Activated naive CD8-positive, alpha-beta T cell treated with anti-CD3 and anti-CD28 coated beads for 36 hours (primary cell): Measurements from ENCODE around the gene ANKRD24. TPM values are rescaled to one million over a fixed set of nuclear protein-coding genes. Genes with fewer than 3 reads are reported as not detected.
A peak's percentile ranks its signal among the peaks of the same experiment; 100 is the strongest.
"Not testable (repeated sequence)": the region's sequence is repeated elsewhere in the genome, so short reads cannot be mapped to it uniquely, and the experiment has no call there.

ENCODE experiments used
- DNase-seq: peaks from one replicate; pipeline ENCODE4 v3.0.0; 2021
- H3K27ac Mint-ChIP-seq: one replicate; pipeline ENCODE4 v1.8.0; 2022; ENCODE audit warnings: mild to moderate bottlenecking, moderate library complexity, mixed read lengths
- H3K27me3 Mint-ChIP-seq: one replicate; pipeline ENCODE4 v1.8.0; 2022; ENCODE audit warnings: mild to moderate bottlenecking, mixed read lengths
- H3K36me3 Mint-ChIP-seq: one replicate; pipeline ENCODE4 v1.8.0; 2021; ENCODE audit warnings: mild to moderate bottlenecking, mixed read lengths
- H3K4me1 Mint-ChIP-seq: one replicate; pipeline ENCODE4 v1.8.0; 2021; ENCODE audit warnings: mixed read lengths
- H3K4me3 Mint-ChIP-seq: one replicate; pipeline ENCODE4 v1.8.0; 2022; ENCODE audit warnings: mild to moderate bottlenecking, moderate library complexity, mixed read lengths
- H3K9me3 Mint-ChIP-seq: one replicate; pipeline ENCODE4 v1.8.0; 2022; ENCODE audit warnings: mixed read lengths
- total RNA-seq, 2 experiments: library from RNA; stranded (reverse); gene quantifications; one replicate each; pipeline ENCODE4 v1.2.3, GENCODE V29; 2021

ANKRD24 gene
- total RNA-seq, 2 experiments from 2014 or later = 1.6 TPM

DNA sequence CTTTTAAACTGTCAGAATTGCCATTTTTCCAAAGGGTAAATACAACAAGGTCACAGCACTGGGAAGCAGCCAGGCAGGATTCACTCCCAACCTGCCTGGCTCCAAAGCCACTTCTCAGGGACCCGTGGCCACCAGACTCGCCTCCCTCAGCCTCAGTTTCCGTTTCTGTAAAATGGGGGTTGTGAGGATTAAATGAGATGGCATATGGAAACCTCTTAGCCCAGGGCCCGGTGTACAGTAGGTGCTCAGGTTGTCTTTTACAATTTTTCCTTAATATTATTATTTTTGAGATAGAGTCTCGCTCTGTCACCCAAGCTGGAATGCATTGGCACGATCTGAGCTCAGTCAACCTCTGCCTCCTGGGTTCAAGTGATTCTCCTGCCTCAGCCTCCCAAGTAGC lies 74.5 kb downstream of the ANKRD24 start:
- no peak overlapping the region for H3K27ac Mint-ChIP-seq
- H3K4me3 Mint-ChIP-seq = no peak overlapping the region
- H3K9me3 Mint-ChIP-seq = no peaks in the 10 kb centered on the region
- no peaks in the 10 kb centered on the region for H3K27me3 Mint-ChIP-seq
- no peaks in the 10 kb centered on the region for H3K4me1 Mint-ChIP-seq
- no peak for DNase-seq
- peaks cover 52% of the 10 kb centered on the region for H3K36me3 Mint-ChIP-seq

DNA sequence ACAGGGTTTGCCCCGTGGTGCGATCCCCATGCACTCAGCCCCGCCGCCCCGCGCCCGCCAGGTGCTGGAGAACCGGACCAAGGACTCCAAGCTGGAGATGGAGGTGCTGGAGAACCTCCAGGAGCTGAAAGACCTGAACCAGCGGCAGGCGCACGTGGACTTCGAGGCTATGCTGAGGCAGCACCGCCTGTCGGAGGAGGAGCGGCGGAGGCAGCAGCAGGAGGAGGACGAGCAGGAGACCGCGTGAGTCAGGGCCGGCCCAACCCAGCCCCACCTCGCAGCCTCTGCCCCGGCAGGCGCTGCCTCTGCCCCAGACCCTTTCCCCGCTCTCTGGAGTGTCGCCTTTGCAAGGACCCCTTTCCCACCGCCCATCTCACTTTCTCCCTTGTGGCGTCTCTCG lies 75.7 kb downstream of the ANKRD24 start:
- Mint-ChIP-seq H3K4me1 (no peaks in the 10 kb centered on the region), H3K9me3 (no peaks in the 10 kb centered on the region), H3K27ac (no peak overlapping the region), H3K36me3 (peaks cover 44% of the 10 kb centered on the region), H3K4me3 (no peak overlapping the region), H3K27me3 (no peaks in the 10 kb centered on the region)
- no peak for DNase-seq

DNA sequence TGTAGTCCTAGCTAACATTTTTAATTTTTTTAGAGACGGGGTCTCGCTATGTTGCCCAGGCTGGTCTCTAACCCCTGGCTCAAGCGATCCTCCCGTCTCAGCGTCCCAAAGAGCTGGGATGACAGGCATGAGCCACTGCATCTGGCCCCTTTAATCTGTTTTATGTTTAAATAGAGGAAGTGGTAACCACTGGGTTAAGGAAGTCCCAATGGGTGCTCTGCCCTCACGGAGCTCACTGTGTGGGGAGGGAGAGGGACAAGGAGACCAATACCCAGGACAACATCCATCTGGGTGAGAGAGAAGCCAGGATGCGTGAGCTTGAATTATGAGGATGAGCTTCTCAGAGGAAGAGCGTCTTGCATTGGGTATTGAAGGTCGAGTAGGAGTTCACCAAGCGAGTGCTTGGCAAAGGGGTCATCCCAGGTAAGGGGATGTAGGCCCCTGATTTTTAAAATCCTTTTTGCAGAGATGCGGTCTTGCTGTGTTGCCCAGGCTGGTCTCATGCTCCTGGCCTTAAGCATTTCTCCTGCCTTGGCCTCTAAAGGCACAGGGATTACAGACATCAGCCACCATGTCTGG lies 78.2 kb downstream of the ANKRD24 start:
- Mint-ChIP-seq H3K4me1 (peaks cover 13% of the 10 kb centered on the region), H3K36me3 (peaks cover 37% of the 10 kb centered on the region)

DNA sequence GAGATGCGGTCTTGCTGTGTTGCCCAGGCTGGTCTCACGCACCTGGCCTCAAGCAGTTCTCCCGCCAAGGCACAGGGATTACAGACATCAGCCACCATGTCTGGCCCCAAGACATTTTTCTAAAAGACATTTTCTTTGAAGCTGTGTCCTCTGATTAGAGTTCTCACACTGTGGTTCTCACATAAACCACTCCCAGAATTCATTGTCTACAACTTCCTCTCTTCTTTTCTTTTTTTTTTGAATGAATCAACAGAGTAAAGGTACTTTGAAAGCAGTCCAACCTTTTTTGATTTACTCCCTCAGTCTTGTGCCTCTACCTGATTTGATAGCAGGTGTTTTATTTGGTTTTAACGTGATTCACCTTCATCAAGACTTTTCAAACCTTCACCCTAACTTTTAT lies 82.3 kb downstream of the ANKRD24 start:
- Mint-ChIP-seq H3K9me3 (no peaks in the 10 kb centered on the region), H3K36me3 (peaks cover 36% of the 10 kb centered on the region), H3K27ac (peak overlapping the region; percentile 67), H3K27me3 (no peaks in the 10 kb centered on the region), H3K4me3 (no peak overlapping the region), H3K4me1 (peaks cover 21% of the 10 kb centered on the region)
- DNase-seq = no peak

More for the DNA sequence above, 78.2 kb downstream of the ANKRD24 start:
- Mint-ChIP-seq H3K9me3 (no peaks in the 10 kb centered on the region), H3K27me3 (no peaks in the 10 kb centered on the region), H3K4me3 (no peak overlapping the region), H3K27ac (no peak overlapping the region)
- DNase-seq = no peak

DNA sequence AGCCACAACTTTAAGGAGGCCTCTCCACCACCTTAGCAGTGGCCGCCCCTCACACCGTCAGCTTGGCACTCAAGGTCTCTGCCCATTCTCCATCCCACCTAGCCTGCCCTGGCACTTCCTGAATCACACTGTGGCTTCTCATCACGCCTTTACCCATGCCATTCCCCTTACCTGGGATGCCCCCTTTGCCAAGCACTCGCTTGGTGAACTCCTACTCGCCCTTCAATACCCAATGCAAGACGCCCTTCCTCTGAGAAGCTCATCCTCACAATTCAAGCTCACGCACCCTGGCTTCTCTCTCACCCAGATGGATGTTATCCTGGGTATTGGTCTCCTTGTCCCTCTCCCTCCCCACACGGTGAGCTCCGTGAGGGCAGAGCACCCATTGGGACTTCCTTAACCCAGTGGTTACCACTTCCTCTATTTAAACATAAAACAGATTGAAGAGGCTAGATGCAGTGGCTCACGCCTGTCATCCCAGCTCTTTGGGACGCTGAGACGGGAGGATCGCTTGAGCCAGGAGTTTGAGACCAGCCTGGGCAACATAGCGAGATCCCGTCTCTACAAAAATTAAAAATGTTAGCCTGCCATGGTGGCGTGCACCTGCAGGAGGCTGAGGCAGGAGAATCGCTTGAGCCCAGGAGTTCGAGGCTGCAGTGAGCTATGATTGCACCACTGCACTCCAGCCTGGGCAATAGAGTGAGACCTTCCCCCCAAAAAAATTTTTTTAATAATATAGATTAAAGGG lies 83.9 kb downstream of the ANKRD24 start:
- peaks cover 35% of the 10 kb centered on the region for H3K36me3 Mint-ChIP-seq
- H3K9me3 Mint-ChIP-seq = no peaks in the 10 kb centered on the region
- DNase-seq = no peak
- H3K4me3 Mint-ChIP-seq = no peak overlapping the region
- no peaks in the 10 kb centered on the region for H3K27me3 Mint-ChIP-seq
- H3K4me1 Mint-ChIP-seq = peaks cover 21% of the 10 kb centered on the region
- H3K27ac Mint-ChIP-seq = no peak overlapping the region

DNA sequence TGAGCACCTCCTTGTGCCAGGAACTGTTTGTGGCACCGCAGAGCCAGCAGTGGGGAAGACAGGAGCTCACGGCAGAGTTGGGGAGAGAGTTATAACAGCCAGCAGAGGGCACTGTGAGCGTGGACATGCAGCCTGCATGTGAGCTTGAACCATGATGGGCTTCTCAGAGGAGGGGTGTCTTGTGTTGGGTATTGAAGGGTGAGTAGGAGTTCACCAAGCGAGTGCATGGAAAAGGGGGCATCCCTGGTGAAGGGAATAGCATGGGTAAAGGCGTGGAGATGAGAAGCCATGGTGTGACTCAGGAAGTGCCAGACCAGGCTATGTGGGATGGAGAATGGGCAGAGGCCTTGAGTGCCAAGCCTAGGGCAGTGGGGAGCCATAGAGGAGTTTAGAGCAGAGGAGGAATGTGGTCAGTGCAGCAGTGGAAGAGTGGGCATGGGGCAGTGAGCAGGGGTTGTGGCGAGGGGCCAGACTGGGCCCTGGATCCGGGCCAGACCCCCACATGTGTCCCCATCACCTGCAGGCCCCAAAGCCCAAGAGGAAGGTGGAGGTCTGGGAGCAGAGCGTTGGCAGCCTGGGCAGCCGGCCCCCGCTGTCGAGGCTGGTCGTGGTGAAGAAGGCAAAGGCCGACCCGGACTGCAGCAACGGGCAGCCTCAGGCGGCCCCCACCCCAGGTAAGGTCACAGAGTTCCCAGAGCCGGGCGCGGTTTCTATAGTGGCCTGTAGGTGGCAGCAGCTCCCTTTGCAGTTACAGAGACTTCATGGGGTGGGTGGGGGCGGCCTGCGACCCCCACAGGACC lies 84.8 kb downstream of the ANKRD24 start:
- Mint-ChIP-seq H3K27me3 (no peaks in the 10 kb centered on the region), H3K9me3 (no peaks in the 10 kb centered on the region), H3K36me3 (peaks cover 44% of the 10 kb centered on the region), H3K27ac (no peak overlapping the region), H3K4me1 (peaks cover 21% of the 10 kb centered on the region), H3K4me3 (no peak overlapping the region)
- peak; percentile 53 for DNase-seq

DNA sequence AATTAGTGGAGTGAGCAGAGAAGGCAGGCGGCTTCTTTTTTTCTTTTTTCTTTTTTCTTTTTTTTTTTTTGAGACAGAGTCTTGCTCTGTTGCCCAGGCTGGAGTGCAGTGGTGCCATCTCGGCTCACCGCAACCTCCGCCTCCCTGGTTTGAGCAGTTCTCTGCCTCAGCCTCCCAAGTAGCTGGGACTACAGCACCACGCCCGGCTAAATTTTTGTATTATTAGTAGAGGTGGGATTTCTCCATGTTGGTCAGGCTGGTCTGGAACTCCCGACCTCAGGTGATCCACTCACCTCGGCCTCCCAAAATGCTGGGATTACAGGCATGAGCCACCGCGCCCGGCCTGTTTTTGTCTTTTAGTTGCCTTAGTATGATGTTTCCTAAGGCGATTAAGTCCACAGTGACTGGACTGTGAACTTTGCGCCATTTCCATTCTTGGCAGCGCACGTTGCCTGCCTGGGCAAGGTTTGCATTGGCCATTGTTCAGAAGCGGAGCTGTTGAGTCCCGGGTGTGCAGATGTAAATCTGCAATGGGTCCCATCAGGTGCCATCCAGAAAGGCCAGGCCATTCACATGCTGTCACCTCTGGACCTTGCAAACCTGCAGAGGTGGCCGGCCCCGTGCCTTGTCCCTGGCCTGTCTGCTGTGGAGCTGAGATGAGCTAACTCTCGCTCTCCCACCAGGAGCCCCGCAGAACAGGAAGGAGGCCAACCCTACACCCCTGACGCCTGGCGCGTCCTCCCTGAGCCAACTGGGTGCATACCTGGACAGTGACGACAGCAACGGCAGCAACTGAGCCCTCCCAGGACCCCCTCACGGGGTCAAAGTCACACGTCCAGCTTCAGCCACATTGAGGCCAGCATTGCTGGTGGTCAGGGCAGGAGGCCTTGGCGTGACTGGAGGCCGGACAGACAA lies 85.7 kb downstream of the ANKRD24 start:
- Mint-ChIP-seq H3K9me3 (no peaks in the 10 kb centered on the region), H3K4me1 (peaks cover 21% of the 10 kb centered on the region), H3K27ac (no peak overlapping the region), H3K4me3 (no peak overlapping the region), H3K27me3 (no peaks in the 10 kb centered on the region), H3K36me3 (peaks cover 43% of the 10 kb centered on the region)
- DNase-seq = no peak

DNA sequence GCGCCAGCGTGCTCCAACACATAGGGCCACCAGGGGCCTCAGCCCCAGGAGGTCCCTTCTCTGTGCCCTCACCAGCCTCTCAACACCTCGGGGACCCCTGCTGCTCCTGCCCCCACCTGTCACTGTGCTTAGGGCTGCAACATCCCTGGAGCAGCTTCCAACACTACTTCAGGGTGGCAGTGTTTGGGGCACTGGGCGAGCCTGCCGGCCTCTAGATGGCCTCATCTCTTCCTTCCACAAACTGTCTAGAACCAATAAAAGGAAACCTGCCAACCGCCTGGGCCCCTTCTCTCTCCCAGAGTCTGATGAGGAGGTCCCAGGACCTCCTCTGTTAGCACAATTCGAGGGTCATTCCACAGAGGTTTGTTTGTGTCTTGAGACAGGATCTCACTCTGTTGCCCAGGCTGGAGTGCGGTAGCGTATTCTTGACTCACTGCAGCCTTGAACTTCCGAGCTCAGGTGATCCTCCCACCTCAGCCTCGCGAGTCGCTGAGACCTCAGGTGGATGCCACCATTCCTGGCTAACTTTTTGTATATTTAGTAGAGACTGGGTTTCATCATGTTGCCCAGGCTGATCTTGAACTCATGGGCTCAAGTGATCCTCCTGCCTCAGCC lies 86.4 kb downstream of the ANKRD24 start:
- Mint-ChIP-seq H3K36me3 (peaks cover 35% of the 10 kb centered on the region), H3K4me3 (no peak overlapping the region), H3K9me3 (no peaks in the 10 kb centered on the region), H3K27me3 (no peaks in the 10 kb centered on the region), H3K4me1 (peaks cover 19% of the 10 kb centered on the region), H3K27ac (no peak overlapping the region)
- no peak for DNase-seq

GRCh38 chr19:4272894-4273293 lies 90.4 kb downstream of the ANKRD24 start:
- H3K9me3 Mint-ChIP-seq = no peaks in the 10 kb centered on the region
- H3K27ac Mint-ChIP-seq = no peak overlapping the region
- peaks cover 13% of the 10 kb centered on the region for H3K36me3 Mint-ChIP-seq
- no peaks in the 10 kb centered on the region for H3K27me3 Mint-ChIP-seq
- no peak for DNase-seq
- H3K4me3 Mint-ChIP-seq = no peak overlapping the region
- no peaks in the 10 kb centered on the region for H3K4me1 Mint-ChIP-seq

DNA sequence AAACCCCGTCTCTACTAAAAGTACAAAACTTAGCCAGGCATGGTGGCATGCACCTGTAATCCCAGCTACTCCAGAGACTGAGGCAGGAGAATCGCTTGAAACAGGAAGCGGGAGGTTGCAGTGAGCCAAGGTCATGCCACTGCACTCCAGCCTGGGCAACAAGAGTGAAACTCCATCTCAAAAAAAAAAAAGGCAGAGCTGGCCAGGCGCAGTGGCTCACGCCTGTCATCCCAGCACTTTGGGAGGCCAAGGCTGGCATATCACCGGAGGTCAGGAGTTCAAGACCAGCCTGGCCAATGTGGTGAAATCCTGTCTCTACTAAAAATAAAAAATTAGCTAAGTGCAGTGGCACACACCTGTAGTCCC lies 91.8 kb downstream of the ANKRD24 start:
- H3K27ac Mint-ChIP-seq, H3K9me3 Mint-ChIP-seq, H3K36me3 Mint-ChIP-seq, H3K4me1 Mint-ChIP-seq, H3K4me3 Mint-ChIP-seq, H3K27me3 Mint-ChIP-seq, DNase-seq: not testable (repeated sequence)

Other genes starting within 250 kb of the ANKRD24 start
- gene NMRK2, start 249.6 kb upstream of the ANKRD24 start, total RNA-seq = not detected
- gene DAPK3, start 211.6 kb upstream of the ANKRD24 start, total RNA-seq = 10 to 100 TPM; 31.6 to 32.2 TPM
- gene EEF2, start 197.2 kb upstream of the ANKRD24 start, total RNA-seq = 1,000 to 10,000 TPM; 3,340 to 3,392 TPM
- gene PIAS4, start 175.0 kb upstream of the ANKRD24 start, total RNA-seq = 10 to 100 TPM; 24.0 to 26.3 TPM
- 10 to 100 TPM; 34.9 to 35.9 TPM for gene ZBTB7A, start 115.8 kb upstream of the ANKRD24 start, total RNA-seq
- 100 to 1,000 TPM; 120 to 121 TPM for gene MAP2K2, start 58.6 kb upstream of the ANKRD24 start, total RNA-seq
- not detected for gene CREB3L3, start 29.1 kb upstream of the ANKRD24 start, total RNA-seq
- gene SIRT6, start 126 bp upstream of the ANKRD24 start, total RNA-seq = 10 to 100 TPM; 27.1 to 27.2 TPM
- gene EBI3, start 46.8 kb downstream of the ANKRD24 start, total RNA-seq = 1 to 10 TPM; 6.7 to 8.6 TPM
- 10 to 100 TPM; 37.6 to 38.5 TPM for gene YJU2, start 64.4 kb downstream of the ANKRD24 start, total RNA-seq
- gene SHD, start 96.6 kb downstream of the ANKRD24 start, total RNA-seq = not detected
- 10 to 100 TPM; 12.6 to 14.7 TPM for gene TMIGD2, start 119.7 kb downstream of the ANKRD24 start, total RNA-seq
- 10 to 100 TPM; 21.0 to 21.3 TPM for gene FSD1, start 121.9 kb downstream of the ANKRD24 start, total RNA-seq
- gene STAP2, start 156.1 kb downstream of the ANKRD24 start, total RNA-seq = 10 to 100 TPM; 12.3 to 13.1 TPM
- 10 to 100 TPM; 15.6 to 18.8 TPM for gene MPND, start 160.9 kb downstream of the ANKRD24 start, total RNA-seq
- 10 to 100 TPM; 40.3 to 41.1 TPM for gene SH3GL1, start 217.9 kb downstream of the ANKRD24 start, total RNA-seq
- gene CHAF1A, start 220.0 kb downstream of the ANKRD24 start, total RNA-seq = 10 to 100 TPM; 76.8 to 77.6 TPM